Epithelial cell of prostate (primary cell): ENCODE measurements around the gene PGPEP1.
"Not testable (repeated sequence)": the region's sequence is repeated elsewhere in the genome, so short reads cannot be mapped to it uniquely, and the experiment has no call there.

Experiments
- DNase-seq: peaks from one replicate; pipeline ENCODE4 v3.0.0-alpha.2; 2011; ENCODE audit warnings: low read depth, low spot score
- H3K27ac ChIP-seq: fragments of 450-650 bp; 2 replicates; pipeline ENCODE4 v1.5.1; 2017; ENCODE audit warnings: mild to moderate bottlenecking

PGPEP1 gene

GRCh38 chr19:18386543-18387271, 46.3 kb downstream of the PGPEP1 start:
- peak overlapping the region; percentile 85 for H3K27ac ChIP-seq
- no peak for DNase-seq

- peak overlapping the region; percentile 85 for H3K27ac ChIP-seq
- no peak for DNase-seq
Observed at GRCh38 chr19:18388100-18388959, 47.9 kb downstream of the PGPEP1 start.

GRCh38 chr19:18388960-18389725, 48.7 kb downstream of the PGPEP1 start:
- no peak for DNase-seq
- peak overlapping the region; percentile 85 for H3K27ac ChIP-seq

- H3K27ac ChIP-seq = peak overlapping the region; percentile 85
- no peak for DNase-seq
Observed at GRCh38 chr19:18389726-18390064, 49.3 kb downstream of the PGPEP1 start.

- no peak for DNase-seq
- H3K27ac ChIP-seq = peak overlapping the region; percentile 85
Observed at GRCh38 chr19:18390065-18390907, 49.9 kb downstream of the PGPEP1 start.

- no peak overlapping the region for H3K27ac ChIP-seq
Observed at GRCh38 chr19:18391509-18392075, 51.2 kb downstream of the PGPEP1 start.

GRCh38 chr19:18392417-18392816, 52.0 kb downstream of the PGPEP1 start:
- no peak for DNase-seq
- no peak overlapping the region for H3K27ac ChIP-seq

More at GRCh38 chr19:18391509-18392075, 51.2 kb downstream of the PGPEP1 start:
- DNase-seq = no peak

- DNase-seq = no peak
- no peak overlapping the region for H3K27ac ChIP-seq
Observed at GRCh38 chr19:18392926-18393325, 52.5 kb downstream of the PGPEP1 start.

- no peak overlapping the region for H3K27ac ChIP-seq
- DNase-seq = no peak
Observed at GRCh38 chr19:18393836-18394235, 53.4 kb downstream of the PGPEP1 start.

- no peak for DNase-seq
- no peak overlapping the region for H3K27ac ChIP-seq
Observed at GRCh38 chr19:18396471-18397241, 56.3 kb downstream of the PGPEP1 start.

GRCh38 chr19:18397242-18398202, 57.1 kb downstream of the PGPEP1 start, which contains the start of gene LRRC25:
Gene LRRC25 (minus strand): TSS chr19:18397622. CDS start chr19:18396963, 659 bp downstream.
- no peak for DNase-seq

GRCh38 chr19:18399008-18399407, 58.6 kb downstream of the PGPEP1 start:
- no peak for DNase-seq

More at GRCh38 chr19:18397242-18398202, 57.1 kb downstream of the PGPEP1 start, which contains the start of gene LRRC25:
- no peak within 1 kb of the TSS for H3K27ac ChIP-seq

GRCh38 chr19:18401580-18402112, 61.2 kb downstream of the PGPEP1 start:
- peak; percentile 50 for DNase-seq

More at GRCh38 chr19:18399008-18399407, 58.6 kb downstream of the PGPEP1 start:
- H3K27ac ChIP-seq = no peak overlapping the region

GRCh38 chr19:18402455-18403248, 62.3 kb downstream of the PGPEP1 start:
- not testable (repeated sequence) for DNase-seq, H3K27ac ChIP-seq

More at GRCh38 chr19:18401580-18402112, 61.2 kb downstream of the PGPEP1 start:
- H3K27ac ChIP-seq = no peak overlapping the region

GRCh38 chr19:18405754-18406153, 65.4 kb downstream of the PGPEP1 start:
- not testable (repeated sequence) for DNase-seq, H3K27ac ChIP-seq

GRCh38 chr19:18406749-18407148, 66.4 kb downstream of the PGPEP1 start:
- no peak overlapping the region for H3K27ac ChIP-seq
- no peak for DNase-seq
